K562 (cell line): ENCODE data around the gene GRIN1. TPM values are rescaled to one million over a fixed set of nuclear protein-coding genes. Genes with fewer than 3 reads are reported as not detected.

ENCODE experiments used
- ATAC-seq: fragments of 200-7000 bp; cut with Tn5 transposase; 3 replicates; pipeline ENCODE4 v1.9.1; 2020; ENCODE audit warnings: moderate library complexity
- BruUV-seq: library from RNA; stranded (reverse); fragments of 400-500 nt; replicated peaks from 2 replicates; lab custom pipeline; 2021; lab: Mats Ljungman, UMichigan
- CTCF ChIA-PET: fragments of 300-600 bp; formaldehyde crosslinking; extraction: SDS; loops from one replicate; lab custom pipeline; 2021; ENCODE audit warnings: low intra/inter-chr PET ratio; lab: Yijun Ruan, JAX
- POLR2A ChIA-PET: fragments of 300-600, 350-650 bp; sonication (Branson Sonifier 250); formaldehyde crosslinking; extraction: SDS; loops from one replicate; lab custom pipeline; 2021; ENCODE audit warnings: antibody characterized with exemption, inconsistent platforms; lab: Yijun Ruan, JAX
- DNase-seq, 4 experiments: peaks; one replicate each; pipeline versions ENCODE4 v3.0.0 to v3.0.0-alpha.2; 2011 to 2018; ENCODE audit warnings: low spot score in 3 of 4, mixed read lengths in 3 of 4; ENCODE audit errors: extremely low read depth in 1 of 4
- FAIRE-seq: peaks from 2 replicates; lab custom pipeline; 2011; peaks lifted over from hg19 to GRCh38; lab: Jason Lieb, UNC
- H2AFZ ChIP-seq: 2 replicates; pipeline ENCODE4 v1.6.0; 2011; ENCODE audit warnings: low read depth, low read length, control low read depth, inconsistent platforms
- H3K27ac ChIP-seq: fragments of 200-600 bp; 3 replicates; pipeline ENCODE4 v1.8.0; 2011; ENCODE audit warnings: low read depth, mild to moderate bottlenecking, control low read depth, inconsistent platforms, low read length, moderate library complexity, mixed read lengths; ENCODE audit errors: extremely low read depth
- H3K27me3 ChIP-seq, 2 experiments: fragments of 300-600 bp in 1 of 2; 2 replicates in 1 of 2; 3 replicates in 1 of 2; pipeline versions ENCODE4 v1.6.0 to v1.8.0; 2011; ENCODE audit warnings: inconsistent platforms in 2 of 2, low read length in 2 of 2, mild to moderate bottlenecking in 1 of 2, mixed read lengths in 1 of 2, moderate library complexity in 1 of 2; ENCODE audit not compliant: control insufficient read depth in 2 of 2, insufficient read depth in 2 of 2
- H3K36me3 ChIP-seq: fragments of 300-600 bp; 3 replicates; pipeline ENCODE4 v1.8.0; 2011; ENCODE audit warnings: mild to moderate bottlenecking, low read length, inconsistent platforms; ENCODE audit not compliant: control insufficient read depth, insufficient read depth
- H3K4me1 ChIP-seq, 2 experiments: fragments of 200-600 bp in 1 of 2; replicated peaks in 1 of 2; 2 replicates in 1 of 2; 3 replicates in 1 of 2; pipeline versions ENCODE4 v1.5.1 to v1.8.0; 2011; ENCODE audit warnings: inconsistent platforms in 2 of 2, low read length in 2 of 2, mild to moderate bottlenecking in 1 of 2, mixed read lengths in 1 of 2, moderate library complexity in 1 of 2; ENCODE audit not compliant: control insufficient read depth in 2 of 2, insufficient read depth in 2 of 2
- H3K4me2 ChIP-seq: 2 replicates; pipeline ENCODE4 v1.6.1; 2011; ENCODE audit warnings: low read length, control low read depth, inconsistent platforms, mixed read lengths; ENCODE audit not compliant: insufficient read depth
- H3K4me3 ChIP-seq: fragments of 200-600 bp; sonication (generic), shearing (Covaris generic); 2 replicates; pipeline ENCODE4 v1.5.1; 2016; ENCODE audit warnings: control low read depth, inconsistent platforms
- H3K79me2 ChIP-seq: fragments of 200-600 bp; 3 replicates; pipeline ENCODE4 v1.8.0; 2011; ENCODE audit warnings: low read length, inconsistent platforms; ENCODE audit not compliant: control insufficient read depth, insufficient read depth
- H3K9ac ChIP-seq, 2 experiments: 2 replicates each; pipeline versions ENCODE4 v1.6.0 to v1.6.1; 2011; ENCODE audit warnings: low read depth in 2 of 2, low read length in 2 of 2, control low read depth in 1 of 2, inconsistent platforms in 1 of 2, mild to moderate bottlenecking in 1 of 2, mixed read lengths in 1 of 2; ENCODE audit not compliant: insufficient read depth in 1 of 2
- H3K9me1 ChIP-seq: one replicate; pipeline ENCODE4 v1.6.0; 2011; ENCODE audit warnings: inconsistent platforms, mild to moderate bottlenecking, low read length, moderate library complexity; ENCODE audit not compliant: control insufficient read depth, insufficient read depth
- H3K9me3 ChIP-seq: replicated peaks from 2 replicates; pipeline ENCODE4 v1.5.1; 2011; ENCODE audit warnings: low read depth, low read length, inconsistent platforms; ENCODE audit not compliant: control insufficient read depth, insufficient read depth
- H4K20me1 ChIP-seq: replicated peaks from 2 replicates; pipeline ENCODE4 v1.6.1; 2011; ENCODE audit warnings: low read length, inconsistent platforms, mixed read lengths; ENCODE audit not compliant: control insufficient read depth, insufficient read depth
- CBFA2T2 ChIP-seq: fragments of 450-650 bp; conservative IDR thresholded peaks from 2 replicates; pipeline ENCODE4 v1.6.1; 2017; ENCODE audit warnings: mild to moderate bottlenecking
- CTCF ChIP-seq, 3 experiments: IDR thresholded peaks in 2 of 3; conservative IDR thresholded peaks in 1 of 3; 2 replicates each; pipeline ENCODE4 v1.5.1; 2011 to 2012; ENCODE audit warnings: low read length in 3 of 3, mild to moderate bottlenecking in 3 of 3, control low read depth in 2 of 3, improper control_type of control experiment in 1 of 3, inconsistent platforms in 1 of 3, low read depth in 1 of 3, mixed read lengths in 1 of 3, moderate library complexity in 1 of 3; ENCODE audit not compliant: insufficient read depth in 2 of 3
- KAT2B ChIP-seq: IDR thresholded peaks from one replicate; pipeline ENCODE4 v1.6.1; 2012; ENCODE audit warnings: low read depth, mild to moderate bottlenecking, control low read depth, inconsistent platforms, low read length, moderate library complexity
- LCOR ChIP-seq: sonication (generic); formaldehyde crosslinking; IDR thresholded peaks from 2 replicates; pipeline ENCODE4 v1.8.0; 2022; ENCODE audit warnings: mild to moderate bottlenecking, missing genetic modification reagents
- MAFF ChIP-seq: IDR thresholded peaks from 2 replicates; pipeline ENCODE4 v1.6.1; 2012; ENCODE audit warnings: low read length, improper control_type of control experiment
- POLR2G ChIP-seq: fragments of 200-400 bp; formaldehyde crosslinking; IDR thresholded peaks from 2 replicates; pipeline ENCODE4 v1.6.1; 2017; ENCODE audit warnings: low read depth, mild to moderate bottlenecking, antibody characterized with exemption, low read length, moderate library complexity
- RBFOX2 ChIP-seq: fragments of 200-400 bp; formaldehyde crosslinking; IDR thresholded peaks from 2 replicates; pipeline ENCODE4 v1.6.1; 2017; ENCODE audit warnings: low read depth, mild to moderate bottlenecking, low read length, moderate library complexity
- SUPT5H ChIP-seq: fragments of 450-650 bp; IDR thresholded peaks from 2 replicates; pipeline ENCODE4 v1.6.1; 2016
- TAF9B ChIP-seq: fragments of 450-650 bp; IDR thresholded peaks from 2 replicates; pipeline ENCODE4 v1.6.1; 2018; ENCODE audit warnings: mild to moderate bottlenecking; ENCODE audit not compliant: partially characterized antibody
- TFAM ChIP-seq: fragments of 250-450 bp; sonication (Bioruptor Pico); conservative IDR thresholded peaks from 2 replicates; pipeline ENCODE4 v1.5.0; 2021; ENCODE audit warnings: mild to moderate bottlenecking, moderate library complexity
- U2AF1 ChIP-seq: fragments of 200-400 bp; formaldehyde crosslinking; optimal IDR thresholded peaks from 2 replicates; pipeline ENCODE3; 2017; ENCODE audit warnings: mild to moderate bottlenecking, low read depth, low read length, moderate library complexity
- ZNF140 ChIP-seq: fragments of 250-450 bp; sonication (Bioruptor Pico); IDR thresholded peaks from 2 replicates; pipeline ENCODE4 v1.8.0; 2021; ENCODE audit warnings: moderate library complexity, mild to moderate bottlenecking, inconsistent platforms
- WGBS: fragments of 100-300 bp; shearing (Covaris generic); methylation state at CpG from one replicate; pipeline ENCODE4 v1.1.6; 2016; ENCODE audit warnings: low coverage, mixed read lengths; ENCODE audit not compliant: insufficient coverage; ENCODE audit errors: missing lambda C conversion rate; 5-methylcytosine and 5-hydroxymethylcytosine counted together
- in situ Hi-C: fragments of 300-500 bp; cut with MboI; formaldehyde crosslinking; loops from 4 replicates; pipeline ENCODE4 v1.15.0; 2018; ENCODE audit warnings: inconsistent platforms, mixed read lengths
- intact Hi-C: fragments of 100-400 bp; cut with micrococcal nuclease; formaldehyde crosslinking; loops from 2 replicates; pipeline ENCODE4 v1.14.2; 2022
- polyA plus RNA-seq, 8 experiments: library from polyadenylated mRNA; depleted of rRNA in 4 of 8; stranded (reverse) in 5 of 8; unstranded in 3 of 8; fragments of >200 nt; fragmentation: Nextera tagmentation in 2 of 8; fragmentation: Illumina TruSeq in 1 of 8; extraction: Ambion mirVana in 2 of 8; extraction: Trizol in 1 of 8; gene quantifications; 2 replicates each; pipeline versions ENCODE4 v1.2.1 to v1.2.3, GENCODE V29; 2011 to 2014; ENCODE audit warnings: inconsistent platforms in 1 of 8, missing spikeins in 1 of 8
- total RNA-seq, 7 experiments: library from RNA; depleted of rRNA in 6 of 7; stranded (reverse); fragments of >200 nt in 6 of 7; fragmentation: Illumina TruSeq in 2 of 7; extraction: Trizol in 2 of 7; gene quantifications; 2 replicates each; pipeline versions ENCODE4 v1.2.1 to v1.2.3, GENCODE V29; 2011 to 2021; ENCODE audit warnings: low replicate concordance in 1 of 7

Gene GRIN1
- total and polyA plus RNA-seq, 9 of the 15 experiments (the other 6 are each of a cell fraction or from before 2014, with no cell fraction given), result 0.03 to 0.35 (median 0.16) TPM; not detected in 6

- TF ChIP-seq TAF9B (no peak), CBFA2T2 (peak; percentile 44)
- TF ChIP-seq, all 486 proteins: peak for 4
Observed at GRCh38 chr9:137206602-137207001, 67.6 kb downstream of the GRIN1 start (continued).

- no peaks in the 10 kb centered on the region for H3K27me3 ChIP-seq
- peak; percentile 49; the same call in 1 of the 2 replicates for TF ChIP-seq RBFOX2
- TF ChIP-seq CTCF (IDR thresholded peaks at IDR 0.05 in 2 of 3, conservative IDR thresholded peaks at IDR 0.05 in 1 of 3; ENCODE audit: insufficient read depth in 2 of 3, low read depth in 1 of 3, low read length in 3 of 3), result no peak
- TF ChIP-seq TFAM, result no peak
- TF ChIP-seq ZNF140 (CRISPR knock-in tag), result no peak
- TF ChIP-seq KAT2B, result no peak
- TF ChIP-seq U2AF1, result no peak
- TF ChIP-seq SUPT5H, result peak; percentile 48; the same call in 1 of the 2 replicates
- no peak for TF ChIP-seq MAFF
- TF ChIP-seq POLR2G, result peak; percentile 66; the same call in 1 of the 2 replicates
- TF ChIP-seq LCOR (CRISPR knock-in tag), result no peak
- TF ChIP-seq, all 486 proteins: peak for 3
- in situ Hi-C loops, result no loop called here
- no peak overlapping the region for H3K4me2 ChIP-seq
- FAIRE-seq (no peak), ATAC-seq (peak; percentile 21), DNase-seq (no peak)
- no peak overlapping the region for H3K27ac ChIP-seq
- POLR2A ChIA-PET, result interaction anchor here (0.6 to 1.7 kb wide), 3 partner anchors 9 to 156 kb away, joined by 3 to 5 read pairs (median 4); no protein-coding TSS in a partner anchor
- H3K9me3 ChIP-seq, result no peaks in the 10 kb centered on the region
- CTCF ChIA-PET, result no interaction called here
- H3K9me1 ChIP-seq, result no peaks in the 10 kb centered on the region
- peaks cover 8% of the 10 kb centered on the region for H3K79me2 ChIP-seq
- 83% methylated on average over 13 of the region's 13 CpGs for WGBS
- H3K9ac ChIP-seq, result no peak overlapping the region; a peak in 1 of 4 replicates
- no TSS peak for BruUV-seq
- H2AFZ ChIP-seq, result no peak overlapping the region
- H3K36me3 ChIP-seq, result peaks cover 58% of the 10 kb centered on the region; the same call in 2 of the 3 replicates
- peaks cover 5 to 55% of the 10 kb centered on the region in 2 experiments; a peak in 4 of 5 replicates for H3K4me1 ChIP-seq
- intact Hi-C loops, result no loop called here
- H4K20me1 ChIP-seq, result peaks cover 3% of the 10 kb centered on the region; the same call in 1 of the 2 replicates
- H3K4me3 ChIP-seq, result no peak overlapping the region
Observed at GRCh38 chr9:137211532-137211931, 72.6 kb downstream of the GRIN1 start.
